Esophagus muscularis mucosa (tissue), 3 donors: ENCODE results near the gene CAPN14.

Source experiments
- POLR2AphosphoS5 ChIP-seq, 2 donors: sonication (generic); formaldehyde crosslinking; IDR thresholded peaks; one replicate each; pipeline ENCODE4 v1.6.1; 2017; ENCODE audit warnings: antibody characterized with exemption in 2 of 2
- TF ChIP-seq, protein P1 (sequence below), 3 experiments: fragments of 200-600 bp in 2 of 3; fragments of 450-650 bp in 1 of 3; sonication (generic) in 2 of 3; IDR thresholded peaks; one replicate each; pipeline ENCODE4 v1.5.1; 2017 to 2019; ENCODE audit warnings: antibody characterized with exemption in 3 of 3, mild to moderate bottlenecking in 2 of 3, moderate library complexity in 1 of 3

DNA sequence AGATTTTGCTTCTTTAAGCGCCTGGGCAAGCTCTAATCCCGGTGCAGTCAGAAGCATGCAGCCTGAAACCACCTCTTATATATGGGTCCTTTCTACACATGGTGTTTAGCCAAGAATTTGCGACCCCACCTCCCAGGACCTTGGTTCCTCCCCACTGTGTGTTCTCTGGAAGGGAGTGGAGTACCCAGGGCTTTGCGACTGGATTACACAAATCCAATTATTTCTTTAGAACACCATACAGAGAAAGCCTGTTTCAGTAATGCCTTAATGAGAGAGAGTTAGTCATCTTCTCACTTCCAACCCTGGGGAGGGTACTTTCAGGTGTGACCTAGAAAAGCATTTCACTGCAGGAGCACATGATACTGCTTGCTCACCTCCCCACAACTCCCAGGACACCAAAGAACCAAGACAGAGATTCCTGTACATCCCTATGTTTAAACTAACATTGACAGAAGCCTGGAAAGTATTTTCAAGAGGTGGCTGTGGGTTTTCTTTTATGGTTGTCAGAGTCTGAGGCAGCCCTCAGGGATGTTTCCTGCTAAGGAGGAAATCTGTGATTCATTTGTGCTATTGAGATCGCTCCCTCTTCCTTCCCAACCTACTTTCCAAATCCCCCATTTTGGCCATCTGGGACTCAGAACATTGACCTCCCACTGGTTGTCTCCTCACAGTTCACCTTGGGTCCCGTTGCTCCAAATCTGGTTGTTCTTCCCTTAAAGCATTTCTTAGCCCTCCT lies at the start of gene CAPN14:
- TF ChIP-seq, protein P1, sequence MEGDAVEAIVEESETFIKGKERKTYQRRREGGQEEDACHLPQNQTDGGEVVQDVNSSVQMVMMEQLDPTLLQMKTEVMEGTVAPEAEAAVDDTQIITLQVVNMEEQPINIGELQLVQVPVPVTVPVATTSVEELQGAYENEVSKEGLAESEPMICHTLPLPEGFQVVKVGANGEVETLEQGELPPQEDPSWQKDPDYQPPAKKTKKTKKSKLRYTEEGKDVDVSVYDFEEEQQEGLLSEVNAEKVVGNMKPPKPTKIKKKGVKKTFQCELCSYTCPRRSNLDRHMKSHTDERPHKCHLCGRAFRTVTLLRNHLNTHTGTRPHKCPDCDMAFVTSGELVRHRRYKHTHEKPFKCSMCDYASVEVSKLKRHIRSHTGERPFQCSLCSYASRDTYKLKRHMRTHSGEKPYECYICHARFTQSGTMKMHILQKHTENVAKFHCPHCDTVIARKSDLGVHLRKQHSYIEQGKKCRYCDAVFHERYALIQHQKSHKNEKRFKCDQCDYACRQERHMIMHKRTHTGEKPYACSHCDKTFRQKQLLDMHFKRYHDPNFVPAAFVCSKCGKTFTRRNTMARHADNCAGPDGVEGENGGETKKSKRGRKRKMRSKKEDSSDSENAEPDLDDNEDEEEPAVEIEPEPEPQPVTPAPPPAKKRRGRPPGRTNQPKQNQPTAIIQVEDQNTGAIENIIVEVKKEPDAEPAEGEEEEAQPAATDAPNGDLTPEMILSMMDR (IDR thresholded peaks at IDR 0.05): no peak
- no peak for TF ChIP-seq POLR2AphosphoS5 (IDR thresholded peaks at IDR 0.05)
